Thyroid gland (tissue), 4 donors: Measurements from ENCODE around the gene LAMB3.

Experiments used
- CTCF ChIP-seq, 6 experiments: fragments of 200-600 bp in 3 of 6; fragments of 450-650 bp in 3 of 6; sonication (generic) in 3 of 6; IDR thresholded peaks; one replicate each; pipeline ENCODE4 v1.5.1; 2016 to 2019; ENCODE audit warnings: antibody characterized with exemption in 6 of 6, mild to moderate bottlenecking in 2 of 6, inconsistent platforms in 1 of 6, moderate library complexity in 1 of 6
- POLR2A ChIP-seq, 2 donors: fragments of 450-650 bp; IDR thresholded peaks; one replicate each; pipeline ENCODE4 v1.6.1; 2017; ENCODE audit warnings: antibody characterized with exemption in 2 of 2, mild to moderate bottlenecking in 2 of 2, moderate library complexity in 1 of 2

- no peak for TF ChIP-seq POLR2A (IDR thresholded peaks at IDR 0.05)
- no peak for TF ChIP-seq CTCF (IDR thresholded peaks at IDR 0.05)
Observed at GRCh38 chr1:209642816-209643215, 9.4 kb downstream of the LAMB3 start.
